ENCODE measurements around the gene CABLES2.

GRCh38 chr20:62393830-62394229 is 13.3 kb downstream of the CABLES2 start:
- TF ChIP-seq CTCF (conservative IDR thresholded peaks at IDR 0.05; ENCODE audit: low read length) (no peak), EZH2phosphoT487 (IDR thresholded peaks at IDR 0.05; ENCODE audit: borderline replicate concordance, low read depth, low read length) (no peak)

All from OCI-LY7 (cell line).